Mucosa of descending colon (tissue), 3 donors: ENCODE results near the gene ALDH1A1. TPM values are rescaled to one million over a fixed set of nuclear protein-coding genes. Genes with fewer than 3 reads are reported as not detected.

Experiments used
- ATAC-seq: fragments of 200-7000 bp; cut with Tn5 transposase; one replicate; pipeline ENCODE4 v1.9.1; 2020; ENCODE audit warnings: mild to moderate bottlenecking, moderate library complexity
- DNase-seq, 3 donors: peaks; one replicate each; pipeline ENCODE4 v3.0.0-alpha.2; 2020
- H3K36me3 ChIP-seq: fragments of 200-600 bp; one replicate; pipeline ENCODE4 v1.8.0; 2021; ENCODE audit warnings: low read depth, mild to moderate bottlenecking
- H3K4me1 ChIP-seq: fragments of 200-600 bp; one replicate; pipeline ENCODE4 v1.8.0; 2021; ENCODE audit warnings: low read depth, mild to moderate bottlenecking
- H3K4me3 ChIP-seq: fragments of 200-600 bp; one replicate; pipeline ENCODE4 v1.8.0; 2021; ENCODE audit warnings: mild to moderate bottlenecking
- H3K9me3 ChIP-seq: fragments of 200-600 bp; one replicate; pipeline ENCODE4 v1.8.0; 2021; ENCODE audit warnings: mild to moderate bottlenecking
- intact Hi-C, 2 donors: fragments of 100-400 bp; cut with DNase I in 1 of 2; cut with micrococcal nuclease in 1 of 2; formaldehyde crosslinking; loops; one replicate each; pipeline versions ENCODE4 v1.11.0 to v1.11.1; 2022; cut with DNase I, micrococcal nuclease
- total RNA-seq, 3 donors: library from RNA; stranded (reverse); fragmentation: NEBNext Ultra II Directional in 2 of 3; extraction: Animal tissue kit (Norgen Biotek cat#: 25700) in 2 of 3; gene quantifications; one replicate each; pipeline versions ENCODE4 v1.2.1 to v1.2.4, GENCODE V29; 2021 to 2023
- TF ChIP-seq, protein P1 (sequence below): fragments of 200-600 bp; IDR thresholded peaks from one replicate; pipeline ENCODE4 v1.8.0; 2022; ENCODE audit warnings: antibody characterized with exemption, mild to moderate bottlenecking
- donor health status: DM: no; HTN: no; CAD: no; lungs with moderate emphysema.
- donor health status: DM: no; HTN: no; CAD: no.
- donor health status: DM: no; HTN: yes; CAD: no.

ALDH1A1 gene
- total RNA-seq, 3 donors from 2014 or later: 72.9 to 173 (median 84.1) TPM

DNA sequence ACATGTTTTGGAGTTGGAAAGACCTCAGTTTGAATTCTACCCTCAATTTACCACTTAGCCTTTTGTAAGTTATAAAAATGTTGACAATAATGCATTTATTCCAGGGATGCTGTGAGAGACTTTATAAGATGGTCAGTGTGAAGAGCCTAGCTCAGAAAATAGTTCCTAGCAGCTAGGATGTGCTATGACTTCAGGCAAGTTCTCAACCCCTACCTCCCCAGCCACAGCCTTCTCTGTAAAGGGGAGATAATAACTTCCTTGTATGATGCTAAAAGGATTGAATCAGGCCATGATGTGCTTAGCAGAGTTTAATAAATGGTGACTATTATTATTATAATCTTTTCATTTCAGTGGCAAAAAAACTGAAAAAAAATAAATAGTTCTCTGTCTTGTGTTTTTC is 77.6 kb downstream of the ALDH1A1 start:
- H3K4me3 ChIP-seq: no peak overlapping the region
- no peak for ATAC-seq
- TF ChIP-seq, protein P1, sequence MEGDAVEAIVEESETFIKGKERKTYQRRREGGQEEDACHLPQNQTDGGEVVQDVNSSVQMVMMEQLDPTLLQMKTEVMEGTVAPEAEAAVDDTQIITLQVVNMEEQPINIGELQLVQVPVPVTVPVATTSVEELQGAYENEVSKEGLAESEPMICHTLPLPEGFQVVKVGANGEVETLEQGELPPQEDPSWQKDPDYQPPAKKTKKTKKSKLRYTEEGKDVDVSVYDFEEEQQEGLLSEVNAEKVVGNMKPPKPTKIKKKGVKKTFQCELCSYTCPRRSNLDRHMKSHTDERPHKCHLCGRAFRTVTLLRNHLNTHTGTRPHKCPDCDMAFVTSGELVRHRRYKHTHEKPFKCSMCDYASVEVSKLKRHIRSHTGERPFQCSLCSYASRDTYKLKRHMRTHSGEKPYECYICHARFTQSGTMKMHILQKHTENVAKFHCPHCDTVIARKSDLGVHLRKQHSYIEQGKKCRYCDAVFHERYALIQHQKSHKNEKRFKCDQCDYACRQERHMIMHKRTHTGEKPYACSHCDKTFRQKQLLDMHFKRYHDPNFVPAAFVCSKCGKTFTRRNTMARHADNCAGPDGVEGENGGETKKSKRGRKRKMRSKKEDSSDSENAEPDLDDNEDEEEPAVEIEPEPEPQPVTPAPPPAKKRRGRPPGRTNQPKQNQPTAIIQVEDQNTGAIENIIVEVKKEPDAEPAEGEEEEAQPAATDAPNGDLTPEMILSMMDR: no peak
- H3K36me3 ChIP-seq: no peaks in the 10 kb centered on the region
- no peaks in the 10 kb centered on the region for H3K9me3 ChIP-seq
- intact Hi-C loops: no loop called here
- DNase-seq: no peak
- peaks cover 4% of the 10 kb centered on the region for H3K4me1 ChIP-seq

DNA sequence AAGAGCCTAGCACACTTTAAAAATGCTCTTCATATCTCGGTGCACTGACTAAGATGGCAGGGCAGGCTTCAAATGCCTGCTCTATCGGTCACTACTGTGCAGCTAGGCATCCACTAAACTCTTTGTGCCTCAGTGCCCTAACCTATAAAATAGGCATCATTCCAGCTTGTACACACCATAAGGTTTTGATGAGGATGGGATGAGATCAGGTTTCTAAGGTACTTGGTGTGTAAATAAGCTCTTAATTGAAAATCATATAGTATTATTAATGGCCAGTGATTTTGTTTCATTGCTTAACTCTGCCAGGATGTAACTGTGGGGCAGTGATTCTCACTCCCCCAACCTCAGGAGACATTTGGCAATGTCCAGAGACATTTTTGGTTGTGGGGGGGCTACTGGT is 78.5 kb downstream of the ALDH1A1 start:
- ATAC-seq (no peak), DNase-seq (no peak)
- TF ChIP-seq, protein P1: no peak
- intact Hi-C loops: no loop called here
- Histone ChIP-seq H3K4me3 (no peak overlapping the region), H3K36me3 (no peaks in the 10 kb centered on the region), H3K4me1 (peaks cover 4% of the 10 kb centered on the region), H3K9me3 (no peaks in the 10 kb centered on the region)

DNA sequence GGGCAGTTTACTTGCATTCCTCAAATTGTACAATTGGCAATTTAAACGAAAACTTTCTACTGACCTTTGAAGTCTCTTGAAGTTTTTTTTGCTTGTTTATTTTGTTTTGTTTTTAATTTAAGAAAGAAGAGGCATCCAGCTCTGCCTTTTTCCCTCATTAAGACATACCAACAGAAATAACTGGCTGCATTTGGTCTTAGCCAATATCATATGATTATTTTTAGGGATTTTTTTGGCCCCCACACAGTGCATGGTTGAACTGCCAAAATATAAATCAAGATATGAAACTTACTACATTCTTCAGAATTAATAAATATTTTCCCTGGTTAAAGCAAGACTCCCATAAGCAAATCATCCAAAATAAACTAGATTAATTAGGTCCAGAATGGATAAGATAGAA is 79.4 kb downstream of the ALDH1A1 start:
- ATAC-seq: no peak
- Histone ChIP-seq H3K9me3 (no peaks in the 10 kb centered on the region), H3K36me3 (no peaks in the 10 kb centered on the region), H3K4me1 (peaks cover 4% of the 10 kb centered on the region), H3K4me3 (no peak overlapping the region)
- intact Hi-C loops: loop anchor here in 1 of 2 donors (2.0 kb wide), 1 partner anchor 149 kb away; no protein-coding TSS in a partner anchor
- TF ChIP-seq, protein P1: no peak
- no peak for DNase-seq

DNA sequence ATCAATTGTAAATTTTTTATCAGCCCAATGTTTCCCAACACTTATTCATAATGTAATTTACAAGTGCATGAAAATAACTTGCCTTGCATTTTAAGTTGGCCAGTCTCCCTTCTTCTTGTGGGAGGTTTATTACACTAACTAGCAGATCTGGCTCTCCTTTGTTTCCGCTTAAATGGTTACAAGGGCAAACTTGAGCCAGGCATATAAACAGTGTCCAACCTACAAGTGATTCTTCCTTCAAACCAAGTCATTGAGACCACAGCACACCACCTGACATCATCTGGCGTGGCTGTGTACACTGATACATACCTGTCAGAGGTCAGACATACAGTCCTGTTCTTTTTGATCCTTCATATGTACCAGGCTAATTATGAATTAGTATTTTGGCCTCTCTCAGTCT is 80.1 kb downstream of the ALDH1A1 start:
- H3K9me3 ChIP-seq: no peaks in the 10 kb centered on the region
- H3K4me1 ChIP-seq: peaks cover 4% of the 10 kb centered on the region
- peak overlapping the region; percentile 4 for H3K4me3 ChIP-seq
- no peaks in the 10 kb centered on the region for H3K36me3 ChIP-seq
- TF ChIP-seq, protein P1: no peak
- intact Hi-C loops: loop anchor here in 1 of 2 donors (2.0 kb wide), 1 partner anchor 150 kb away; no protein-coding TSS in a partner anchor
- peak in 1 of 3 donors; percentile 49 for DNase-seq
- peak; percentile 91 for ATAC-seq

DNA sequence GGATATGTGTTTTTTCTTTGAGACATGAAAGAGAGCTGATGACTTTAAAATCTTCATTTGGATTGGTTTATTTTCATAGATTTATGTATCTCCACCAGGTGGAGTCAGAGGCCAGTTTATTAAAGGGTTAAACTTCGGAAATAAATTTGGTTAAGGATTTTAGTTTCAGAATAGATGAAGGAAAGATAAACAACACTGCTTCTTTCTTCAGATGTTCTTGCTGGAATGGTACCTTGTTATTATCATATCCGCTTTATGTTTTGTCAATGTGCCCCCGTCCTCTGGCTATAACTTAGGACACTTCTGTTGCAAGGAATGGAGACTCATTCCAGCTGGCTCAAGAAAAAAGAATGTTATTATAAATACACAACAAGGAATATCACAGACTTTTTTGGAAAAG is 81.2 kb downstream of the ALDH1A1 start:
- peak; percentile 40 for ATAC-seq
- intact Hi-C loops: loop anchor here in 1 of 2 donors (2.0 kb wide), 1 partner anchor 151 kb away; no protein-coding TSS in a partner anchor
- DNase-seq: peak in 1 of 3 donors; percentile 18

More for the DNA sequence above, 81.2 kb downstream of the ALDH1A1 start:
- TF ChIP-seq, protein P1: no peak
- Histone ChIP-seq H3K4me1 (peaks cover 4% of the 10 kb centered on the region), H3K4me3 (no peak overlapping the region), H3K36me3 (no peaks in the 10 kb centered on the region), H3K9me3 (no peaks in the 10 kb centered on the region)
